ENCODE measurements around the gene C10orf95. TPM values are rescaled to one million over a fixed set of nuclear protein-coding genes. Genes with fewer than 3 reads are reported as not detected.
A peak's percentile ranks its signal among the peaks of the same experiment; 100 is the strongest.

C10orf95 gene
- total and polyA plus RNA-seq, 2 of the 13 experiments (the other 11 are each of a cell fraction or from before 2014, with no cell fraction given): 0.05 to 0.07 TPM

- no peak for ATAC-seq
- FAIRE-seq: no peak
- Histone ChIP-seq H3K27ac (ENCODE audit: extremely low read length, insufficient read depth, low read length) (no peak overlapping the region), H3K4me1 (ENCODE audit: insufficient read depth, low read length) (no peaks in the 10 kb centered on the region), H3K9ac (ENCODE audit: insufficient read depth, low read depth, low read length) (no peak overlapping the region), H3K36me3 (replicated peaks in 1 of 2; ENCODE audit: control insufficient read depth in 1 of 2, insufficient read depth in 2 of 2, low read length in 2 of 2) (no peaks in the 10 kb centered on the region), H3K79me2 (ENCODE audit: insufficient read depth, low read length) (no peaks in the 10 kb centered on the region), H3K4me2 (ENCODE audit: low read depth, low read length) (no peak overlapping the region), H3K4me3 (replicated peaks in 1 of 3; ENCODE audit: insufficient read depth in 1 of 3, low read depth in 2 of 3, low read length in 3 of 3) (no peak overlapping the region), H3K27me3 (ENCODE audit: control insufficient read depth in 1 of 2, insufficient read depth in 2 of 2, low read length in 2 of 2) (no peaks in the 10 kb centered on the region), H3K9me3 (ENCODE audit: low read length) (no peaks in the 10 kb centered on the region), H4K20me1 (ENCODE audit: insufficient read depth, low read length) (no peaks in the 10 kb centered on the region), H2AFZ (ENCODE audit: low read length) (no peak overlapping the region)
- 94% methylated on average over 27 of the region's 27 CpGs for WGBS (ENCODE audit: low lambda C conversion rate)
- TF ChIP-seq ZBTB4 (CRISPR knock-in tag; IDR thresholded peaks at IDR 0.05; ENCODE audit: borderline replicate concordance) (no peak), GABPA (IDR thresholded peaks at IDR 0.05; ENCODE audit: low read depth, low read length) (0 out of 2 replicates have a peak, but pooled peaks have one; percentile 17), GABPA (CRISPR knock-in tag; IDR thresholded peaks at IDR 0.05; ENCODE audit: low read depth) (no peak), ZNF274 (CRISPR knock-in tag; IDR thresholded peaks at IDR 0.05) (no peak), ELF4 (CRISPR knock-in tag; IDR thresholded peaks at IDR 0.05; ENCODE audit: borderline replicate concordance) (no peak)
- intact Hi-C loops (cut with micrococcal nuclease; ENCODE audit: unreplicated experiment): loop anchor here (2.0 kb wide), 1 partner anchor 25 kb away; no protein-coding TSS in a partner anchor
- in situ Hi-C loops (cut with HindIII; ENCODE audit: extremely low pct_ligation_motif_present, low pct_unique_long_range_greater_than_20kb): loop anchor here (10.0 kb wide), 1 partner anchor 69 kb away; no protein-coding TSS in a partner anchor
- no peak for DNase-seq (ENCODE audit: low spot score)
- ChIA-PET CTCF (ENCODE audit: low intra/inter-chr PET ratio, low total read pairs) (no interaction called here), POLR2A (interaction anchor here (1.7 kb wide), 1 partner anchor 10 kb away, joined by 3 read pairs; no protein-coding TSS in a partner anchor)
- BruUV-seq (replicated peaks): no TSS peak
Measured at GRCh38 chr10:102473445-102474331, 22.3 kb upstream of the C10orf95 start.
